Fibroblast of lung (primary cell): ENCODE results near the gene DDB1. TPM values are rescaled to one million over a fixed set of nuclear protein-coding genes. Genes with fewer than 3 reads are reported as not detected.
"Not testable (repeated sequence)": the region's sequence is repeated elsewhere in the genome, so short reads cannot be mapped to it uniquely, and the experiment has no call there.

ENCODE experiments used
- DNase-seq, 2 donors: peaks; one replicate each; pipeline versions ENCODE4 v3.0.0 to v3.0.0-alpha.2; 2010; ENCODE audit warnings: low read depth in 2 of 2
- H2AFZ ChIP-seq: 2 replicates; pipeline ENCODE4 v1.5.1; 2012; ENCODE audit warnings: low read length, control low read depth, inconsistent platforms
- H3K27ac ChIP-seq: 2 replicates; pipeline ENCODE4 v1.5.1; 2011; ENCODE audit warnings: low read length, control low read depth; ENCODE audit not compliant: insufficient read depth
- H3K27me3 ChIP-seq: 2 replicates; pipeline ENCODE4 v1.5.1; 2011; ENCODE audit warnings: mild to moderate bottlenecking, low read length; ENCODE audit not compliant: control insufficient read depth, insufficient read depth
- H3K36me3 ChIP-seq: 2 replicates; pipeline ENCODE4 v1.5.1; 2011; ENCODE audit warnings: low read length; ENCODE audit not compliant: control insufficient read depth, insufficient read depth
- H3K4me1 ChIP-seq: 2 replicates; pipeline ENCODE4 v1.5.1; 2011; ENCODE audit warnings: low read length; ENCODE audit not compliant: control insufficient read depth, insufficient read depth; ENCODE audit errors: extremely low read depth
- H3K4me2 ChIP-seq: 2 replicates; pipeline ENCODE4 v1.5.1; 2011; ENCODE audit warnings: low read length, control low read depth; ENCODE audit not compliant: insufficient read depth; ENCODE audit errors: extremely low read depth
- H3K4me3 ChIP-seq, 4 experiments: fragments of 200-600 bp in 1 of 4; sonication (generic) in 1 of 4; replicated peaks in 1 of 4; 2 replicates each; pipeline ENCODE4 v1.5.1; 2011 to 2016; ENCODE audit warnings: low read length in 4 of 4, low read depth in 3 of 4, mild to moderate bottlenecking in 3 of 4, control low read depth in 2 of 4, inconsistent platforms in 1 of 4, mixed read lengths in 1 of 4; ENCODE audit not compliant: insufficient read depth in 1 of 4; ENCODE audit errors: control extremely low read depth in 1 of 4
- H3K79me2 ChIP-seq: 2 replicates; pipeline ENCODE4 v1.5.1; 2012; ENCODE audit warnings: mild to moderate bottlenecking, low read length, inconsistent platforms; ENCODE audit not compliant: control insufficient read depth, insufficient read depth
- H3K9ac ChIP-seq: 2 replicates; pipeline ENCODE4 v1.5.1; 2011; ENCODE audit warnings: mild to moderate bottlenecking, low read length, control low read depth; ENCODE audit not compliant: insufficient read depth
- H3K9me3 ChIP-seq: 2 replicates; pipeline ENCODE4 v1.5.1; 2012; ENCODE audit warnings: low read depth, low read length; ENCODE audit not compliant: control insufficient read depth, insufficient read depth
- H4K20me1 ChIP-seq: 2 replicates; pipeline ENCODE4 v1.5.1; 2011; ENCODE audit warnings: low read length; ENCODE audit not compliant: control insufficient read depth, insufficient read depth; ENCODE audit errors: extremely low read depth
- CTCF ChIP-seq, 2 donors: IDR thresholded peaks in 1 of 2; conservative IDR thresholded peaks in 1 of 2; 1 replicate in 1 of 2; 2 replicates in 1 of 2; pipeline ENCODE4 v1.5.1; 2011 to 2012; ENCODE audit warnings: low read length in 2 of 2, control low read depth in 1 of 2, inconsistent platforms in 1 of 2, low read depth in 1 of 2, mild to moderate bottlenecking in 1 of 2
- EZH2 ChIP-seq: IDR thresholded peaks from 2 replicates; pipeline ENCODE4 v1.5.1; 2012; ENCODE audit warnings: low read length, control low read depth, mild to moderate bottlenecking; ENCODE audit errors: missing control alignments
- polyA plus RNA-seq, 2 donors: library from polyadenylated mRNA; depleted of rRNA in 1 of 2; stranded (reverse) in 1 of 2; unstranded in 1 of 2; fragments of >200 nt; gene quantifications; 2 replicates each; pipeline ENCODE4 v1.2.1, GENCODE V29; 2011 to 2012; ENCODE audit warnings: missing spikeins in 1 of 2
- total RNA-seq: library from RNA; depleted of rRNA; stranded (reverse); fragments of >200 nt; gene quantifications from 2 replicates; pipeline ENCODE4 v1.2.1, GENCODE V29; 2014

The DDB1 gene
- total and polyA plus RNA-seq, 2 donors (not counting 1 experiment from before 2014, with no cell fraction given) = 282 to 298 TPM

- TF ChIP-seq EZH2 (no peak), CTCF (conservative IDR thresholded peaks at IDR 0.05 in 1 of 2, IDR thresholded peaks at IDR 0.05 in 1 of 2; ENCODE audit: low read depth in 1 of 2, low read length in 2 of 2) (peak; percentile 80 to 99)
- DNase-seq = peak; percentile 35 to 59
- H2AFZ ChIP-seq = no peak overlapping the region
Observed at GRCh38 chr11:61254403-61255025, 78.4 kb downstream of the DDB1 start.

GRCh38 chr11:61252332-61252731 lies 80.6 kb downstream of the DDB1 start:
- H3K27ac ChIP-seq, H3K79me2 ChIP-seq, H3K36me3 ChIP-seq, H3K27me3 ChIP-seq, H3K4me2 ChIP-seq, H4K20me1 ChIP-seq, H2AFZ ChIP-seq, H3K4me3 ChIP-seq, H3K4me1 ChIP-seq, H3K9ac ChIP-seq, H3K9me3 ChIP-seq, DNase-seq: not testable (repeated sequence)

More at GRCh38 chr11:61254403-61255025, 78.4 kb downstream of the DDB1 start:
- no peak overlapping the region for H3K27ac ChIP-seq
- no peak overlapping the region for H3K9ac ChIP-seq
- no peaks in the 10 kb centered on the region for H3K27me3 ChIP-seq
- H3K9me3 ChIP-seq = no peaks in the 10 kb centered on the region
- H3K4me2 ChIP-seq = no peak overlapping the region
- no peaks in the 10 kb centered on the region for H4K20me1 ChIP-seq
- H3K36me3 ChIP-seq = no peaks in the 10 kb centered on the region
- no peaks in the 10 kb centered on the region for H3K79me2 ChIP-seq
- H3K4me1 ChIP-seq = no peaks in the 10 kb centered on the region
- H3K4me3 ChIP-seq = no peak overlapping the region

- H3K27ac ChIP-seq, H3K36me3 ChIP-seq: not testable (repeated sequence)
- DNase-seq = peak in 1 of 2 donors; percentile 71
Observed at GRCh38 chr11:61250796-61251765, 81.8 kb downstream of the DDB1 start.

More at GRCh38 chr11:61250796-61251765, 81.8 kb downstream of the DDB1 start:
- H4K20me1 ChIP-seq, H3K4me1 ChIP-seq, H3K9ac ChIP-seq, H2AFZ ChIP-seq, H3K4me3 ChIP-seq, H3K4me2 ChIP-seq, H3K27me3 ChIP-seq, H3K9me3 ChIP-seq, H3K79me2 ChIP-seq: not testable (repeated sequence)

Other genes starting within 250 kb of the DDB1 start
- gene CD5, start 230.6 kb downstream of the DDB1 start, total RNA-seq = not detected in 2 replicates
- not detected in 2 replicates for gene CD5, start 230.6 kb downstream of the DDB1 start, polyA plus RNA-seq
- 7.2 and 7.6 TPM in 2 replicates for gene VPS37C, start 171.7 kb downstream of the DDB1 start, total RNA-seq
- gene VPS37C, start 171.7 kb downstream of the DDB1 start, polyA plus RNA-seq = 9.9 and 10.7 TPM in 2 replicates
- 4.3 TPM in 1 of 2 replicates, not detected in the other for gene PGA3, start 129.6 kb downstream of the DDB1 start, total RNA-seq
- gene PGA3, start 129.6 kb downstream of the DDB1 start, polyA plus RNA-seq = 0.24 and 0.35 TPM in 2 replicates
- gene PGA4, start 110.8 kb downstream of the DDB1 start, total RNA-seq = 2.3 TPM in 1 of 2 replicates, not detected in the other
- gene PGA4, start 110.8 kb downstream of the DDB1 start, polyA plus RNA-seq = 0.28 TPM in 1 of 2 replicates, not detected in the other
- 3.3 TPM in 1 of 2 replicates, not detected in the other for gene PGA5, start 91.9 kb downstream of the DDB1 start, total RNA-seq
- 0.18 and 1.3 TPM in 2 replicates for gene PGA5, start 91.9 kb downstream of the DDB1 start, polyA plus RNA-seq
- 1.5 and 1.7 TPM in 2 replicates for gene VWCE, start 37.8 kb downstream of the DDB1 start, total RNA-seq
- 0.30 and 0.68 TPM in 2 replicates for gene VWCE, start 37.8 kb downstream of the DDB1 start, polyA plus RNA-seq
- 15.9 and 27.1 TPM in 2 replicates for gene TKFC, start 123 bp upstream of the DDB1 start, total RNA-seq
- gene TKFC, start 123 bp upstream of the DDB1 start, polyA plus RNA-seq = 11.5 and 15.9 TPM in 2 replicates
- gene CYB561A3, start 28.8 kb upstream of the DDB1 start, total RNA-seq = 39.3 and 65.1 TPM in 2 replicates
- gene CYB561A3, start 28.8 kb upstream of the DDB1 start, polyA plus RNA-seq = 43.9 and 48.3 TPM in 2 replicates
- 20.0 and 30.2 TPM in 2 replicates for gene TMEM138, start 29.3 kb upstream of the DDB1 start, total RNA-seq
- gene TMEM138, start 29.3 kb upstream of the DDB1 start, polyA plus RNA-seq = 78.0 and 95.9 TPM in 2 replicates
- gene TMEM216, start 59.5 kb upstream of the DDB1 start, total RNA-seq = 10.4 and 12.3 TPM in 2 replicates
- 14.1 and 18.4 TPM in 2 replicates for gene TMEM216, start 59.5 kb upstream of the DDB1 start, polyA plus RNA-seq
- gene CPSF7, start 96.9 kb upstream of the DDB1 start, total RNA-seq = 14.4 and 18.0 TPM in 2 replicates
- 38.1 and 53.6 TPM in 2 replicates for gene CPSF7, start 96.9 kb upstream of the DDB1 start, polyA plus RNA-seq
- gene SDHAF2, start 97.0 kb upstream of the DDB1 start, total RNA-seq = 34.4 and 61.8 TPM in 2 replicates
- gene SDHAF2, start 97.0 kb upstream of the DDB1 start, polyA plus RNA-seq = 65.3 and 68.8 TPM in 2 replicates
- gene LRRC10B, start 175.6 kb upstream of the DDB1 start, total RNA-seq = under 0.01 and 0.17 TPM in 2 replicates
- gene LRRC10B, start 175.6 kb upstream of the DDB1 start, polyA plus RNA-seq = 0.02 TPM in 1 of 2 replicates, not detected in the other
- gene SYT7, start 248.0 kb upstream of the DDB1 start, total RNA-seq = 9.2 and 25.9 TPM in 2 replicates
- gene SYT7, start 248.0 kb upstream of the DDB1 start, polyA plus RNA-seq = 2.5 and 7.1 TPM in 2 replicates